Measurements from ENCODE around the gene MT3. TPM values are rescaled to one million over a fixed set of nuclear protein-coding genes. Genes with fewer than 3 reads are reported as not detected.
A peak's percentile ranks its signal among the peaks of the same experiment; 100 is the strongest.

MT3 gene
- total and polyA plus RNA-seq, 2 of the 13 experiments (the other 11 are each of a cell fraction or from before 2014, with no cell fraction given): not detected

DNA sequence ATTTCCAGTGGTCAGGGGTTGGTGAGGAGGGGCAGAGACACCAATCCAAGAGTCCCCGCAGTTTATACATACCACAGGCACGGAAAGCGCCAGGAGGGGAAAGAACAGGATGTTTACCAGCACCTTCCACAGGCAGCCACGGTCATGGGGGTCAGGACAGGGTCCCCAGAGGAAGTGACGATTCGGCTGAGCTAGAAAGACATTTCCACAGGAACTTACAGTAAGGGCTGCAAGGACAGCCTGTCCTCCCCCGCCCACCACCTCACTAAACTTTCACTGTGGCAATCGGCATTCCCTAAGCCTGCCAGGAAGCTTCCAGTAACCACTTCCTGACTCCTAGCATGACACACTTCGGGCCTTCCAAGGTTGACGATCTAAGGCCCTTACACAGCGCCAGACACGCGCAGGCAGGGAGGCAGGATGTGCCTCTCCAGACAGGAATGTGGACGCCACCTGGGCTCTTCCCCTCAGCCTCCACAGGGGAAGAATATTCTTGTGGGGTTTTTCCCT is 17.8 kb downstream of the MT3 start (continued):
- TF ChIP-seq, protein P1, sequence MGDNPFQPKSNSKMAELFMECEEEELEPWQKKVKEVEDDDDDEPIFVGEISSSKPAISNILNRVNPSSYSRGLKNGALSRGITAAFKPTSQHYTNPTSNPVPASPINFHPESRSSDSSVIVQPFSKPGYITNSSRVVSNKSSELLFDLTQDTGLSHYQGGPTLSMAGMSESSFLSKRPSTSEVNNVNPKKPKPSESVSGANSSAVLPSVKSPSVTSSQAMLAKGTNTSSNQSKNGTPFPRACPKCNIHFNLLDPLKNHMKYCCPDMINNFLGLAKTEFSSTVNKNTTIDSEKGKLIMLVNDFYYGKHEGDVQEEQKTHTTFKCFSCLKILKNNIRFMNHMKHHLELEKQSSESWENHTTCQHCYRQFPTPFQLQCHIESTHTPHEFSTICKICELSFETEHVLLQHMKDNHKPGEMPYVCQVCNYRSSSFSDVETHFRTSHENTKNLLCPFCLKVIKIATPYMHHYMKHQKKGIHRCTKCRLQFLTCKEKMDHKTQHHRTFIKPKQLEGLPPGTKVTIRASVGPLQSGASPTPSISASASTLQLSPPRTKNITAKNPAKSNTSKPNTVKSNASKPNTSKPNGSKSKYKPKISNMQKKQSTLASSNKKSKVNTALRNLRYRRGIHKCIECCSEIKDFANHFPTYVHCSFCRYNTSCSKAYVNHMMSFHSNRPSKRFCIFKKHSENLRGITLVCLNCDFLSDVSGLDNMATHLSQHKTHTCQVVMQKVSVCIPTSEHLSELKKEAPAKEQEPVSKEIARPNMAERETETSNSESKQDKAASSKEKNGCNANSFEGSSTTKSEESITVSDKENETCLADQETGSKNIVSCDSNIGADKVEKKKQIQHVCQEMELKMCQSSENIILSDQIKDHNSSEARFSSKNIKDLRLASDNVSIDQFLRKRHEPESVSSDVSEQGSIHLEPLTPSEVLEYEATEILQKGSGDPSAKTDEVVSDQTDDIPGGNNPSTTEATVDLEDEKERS (CRISPR knock-in tag; IDR thresholded peaks at IDR 0.05): 0 out of 2 replicates have a peak, but pooled peaks have one; percentile 60
- TF ChIP-seq, protein P2, sequence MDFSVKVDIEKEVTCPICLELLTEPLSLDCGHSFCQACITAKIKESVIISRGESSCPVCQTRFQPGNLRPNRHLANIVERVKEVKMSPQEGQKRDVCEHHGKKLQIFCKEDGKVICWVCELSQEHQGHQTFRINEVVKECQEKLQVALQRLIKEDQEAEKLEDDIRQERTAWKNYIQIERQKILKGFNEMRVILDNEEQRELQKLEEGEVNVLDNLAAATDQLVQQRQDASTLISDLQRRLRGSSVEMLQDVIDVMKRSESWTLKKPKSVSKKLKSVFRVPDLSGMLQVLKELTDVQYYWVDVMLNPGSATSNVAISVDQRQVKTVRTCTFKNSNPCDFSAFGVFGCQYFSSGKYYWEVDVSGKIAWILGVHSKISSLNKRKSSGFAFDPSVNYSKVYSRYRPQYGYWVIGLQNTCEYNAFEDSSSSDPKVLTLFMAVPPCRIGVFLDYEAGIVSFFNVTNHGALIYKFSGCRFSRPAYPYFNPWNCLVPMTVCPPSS (IDR thresholded peaks at IDR 0.05): no peak
- TF ChIP-seq SALL1 (CRISPR knock-in tag; IDR thresholded peaks at IDR 0.05) (peak; percentile 91; the same call in 1 of the 2 replicates), GFI1 (CRISPR knock-in tag; IDR thresholded peaks at IDR 0.05; ENCODE audit: borderline replicate concordance) (peak; percentile 20; the same call in 1 of the 2 replicates), POLR2A (IDR thresholded peaks at IDR 0.05; ENCODE audit: insufficient read depth in 1 of 2, low read depth in 2 of 2, low read length in 2 of 2) (peak; percentile 84; a peak in 3 of 4 replicates), GPN1 (CRISPR knock-in tag; IDR thresholded peaks at IDR 0.05; ENCODE audit: borderline replicate concordance) (no peak; the same call in 1 of the 2 replicates), ZNF629 (CRISPR knock-in tag; conservative IDR thresholded peaks at IDR 0.05) (no peak), MAFG (CRISPR knock-in tag; IDR thresholded peaks at IDR 0.05) (no peak), HOXA3 (CRISPR knock-in tag; IDR thresholded peaks at IDR 0.05) (peak; percentile 84; the same call in 1 of the 2 replicates), ZNF253 (CRISPR knock-in tag; IDR thresholded peaks at IDR 0.05; ENCODE audit: borderline replicate concordance) (peak; percentile 98; the same call in 1 of the 2 replicates)
- TF ChIP-seq, protein P3, sequence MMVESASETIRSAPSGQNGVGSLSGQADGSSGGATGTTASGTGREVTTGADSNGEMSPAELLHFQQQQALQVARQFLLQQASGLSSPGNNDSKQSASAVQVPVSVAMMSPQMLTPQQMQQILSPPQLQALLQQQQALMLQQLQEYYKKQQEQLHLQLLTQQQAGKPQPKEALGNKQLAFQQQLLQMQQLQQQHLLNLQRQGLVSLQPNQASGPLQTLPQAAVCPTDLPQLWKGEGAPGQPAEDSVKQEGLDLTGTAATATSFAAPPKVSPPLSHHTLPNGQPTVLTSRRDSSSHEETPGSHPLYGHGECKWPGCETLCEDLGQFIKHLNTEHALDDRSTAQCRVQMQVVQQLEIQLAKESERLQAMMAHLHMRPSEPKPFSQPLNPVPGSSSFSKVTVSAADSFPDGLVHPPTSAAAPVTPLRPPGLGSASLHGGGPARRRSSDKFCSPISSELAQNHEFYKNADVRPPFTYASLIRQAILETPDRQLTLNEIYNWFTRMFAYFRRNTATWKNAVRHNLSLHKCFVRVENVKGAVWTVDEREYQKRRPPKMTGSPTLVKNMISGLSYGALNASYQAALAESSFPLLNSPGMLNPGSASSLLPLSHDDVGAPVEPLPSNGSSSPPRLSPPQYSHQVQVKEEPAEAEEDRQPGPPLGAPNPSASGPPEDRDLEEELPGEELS (CRISPR knock-in tag; IDR thresholded peaks at IDR 0.05): peak; percentile 94
- TF ChIP-seq, protein P4, sequence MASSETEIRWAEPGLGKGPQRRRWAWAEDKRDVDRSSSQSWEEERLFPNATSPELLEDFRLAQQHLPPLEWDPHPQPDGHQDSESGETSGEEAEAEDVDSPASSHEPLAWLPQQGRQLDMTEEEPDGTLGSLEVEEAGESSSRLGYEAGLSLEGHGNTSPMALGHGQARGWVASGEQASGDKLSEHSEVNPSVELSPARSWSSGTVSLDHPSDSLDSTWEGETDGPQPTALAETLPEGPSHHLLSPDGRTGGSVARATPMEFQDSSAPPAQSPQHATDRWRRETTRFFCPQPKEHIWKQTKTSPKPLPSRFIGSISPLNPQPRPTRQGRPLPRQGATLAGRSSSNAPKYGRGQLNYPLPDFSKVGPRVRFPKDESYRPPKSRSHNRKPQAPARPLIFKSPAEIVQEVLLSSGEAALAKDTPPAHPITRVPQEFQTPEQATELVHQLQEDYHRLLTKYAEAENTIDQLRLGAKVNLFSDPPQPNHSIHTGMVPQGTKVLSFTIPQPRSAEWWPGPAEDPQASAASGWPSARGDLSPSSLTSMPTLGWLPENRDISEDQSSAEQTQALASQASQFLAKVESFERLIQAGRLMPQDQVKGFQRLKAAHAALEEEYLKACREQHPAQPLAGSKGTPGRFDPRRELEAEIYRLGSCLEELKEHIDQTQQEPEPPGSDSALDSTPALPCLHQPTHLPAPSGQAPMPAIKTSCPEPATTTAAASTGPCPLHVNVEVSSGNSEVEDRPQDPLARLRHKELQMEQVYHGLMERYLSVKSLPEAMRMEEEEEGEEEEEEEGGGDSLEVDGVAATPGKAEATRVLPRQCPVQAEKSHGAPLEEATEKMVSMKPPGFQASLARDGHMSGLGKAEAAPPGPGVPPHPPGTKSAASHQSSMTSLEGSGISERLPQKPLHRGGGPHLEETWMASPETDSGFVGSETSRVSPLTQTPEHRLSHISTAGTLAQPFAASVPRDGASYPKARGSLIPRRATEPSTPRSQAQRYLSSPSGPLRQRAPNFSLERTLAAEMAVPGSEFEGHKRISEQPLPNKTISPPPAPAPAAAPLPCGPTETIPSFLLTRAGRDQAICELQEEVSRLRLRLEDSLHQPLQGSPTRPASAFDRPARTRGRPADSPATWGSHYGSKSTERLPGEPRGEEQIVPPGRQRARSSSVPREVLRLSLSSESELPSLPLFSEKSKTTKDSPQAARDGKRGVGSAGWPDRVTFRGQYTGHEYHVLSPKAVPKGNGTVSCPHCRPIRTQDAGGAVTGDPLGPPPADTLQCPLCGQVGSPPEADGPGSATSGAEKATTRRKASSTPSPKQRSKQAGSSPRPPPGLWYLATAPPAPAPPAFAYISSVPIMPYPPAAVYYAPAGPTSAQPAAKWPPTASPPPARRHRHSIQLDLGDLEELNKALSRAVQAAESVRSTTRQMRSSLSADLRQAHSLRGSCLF (CRISPR knock-in tag; IDR thresholded peaks at IDR 0.05; ENCODE audit: borderline replicate concordance): no peak
- TF ChIP-seq, protein P5, sequence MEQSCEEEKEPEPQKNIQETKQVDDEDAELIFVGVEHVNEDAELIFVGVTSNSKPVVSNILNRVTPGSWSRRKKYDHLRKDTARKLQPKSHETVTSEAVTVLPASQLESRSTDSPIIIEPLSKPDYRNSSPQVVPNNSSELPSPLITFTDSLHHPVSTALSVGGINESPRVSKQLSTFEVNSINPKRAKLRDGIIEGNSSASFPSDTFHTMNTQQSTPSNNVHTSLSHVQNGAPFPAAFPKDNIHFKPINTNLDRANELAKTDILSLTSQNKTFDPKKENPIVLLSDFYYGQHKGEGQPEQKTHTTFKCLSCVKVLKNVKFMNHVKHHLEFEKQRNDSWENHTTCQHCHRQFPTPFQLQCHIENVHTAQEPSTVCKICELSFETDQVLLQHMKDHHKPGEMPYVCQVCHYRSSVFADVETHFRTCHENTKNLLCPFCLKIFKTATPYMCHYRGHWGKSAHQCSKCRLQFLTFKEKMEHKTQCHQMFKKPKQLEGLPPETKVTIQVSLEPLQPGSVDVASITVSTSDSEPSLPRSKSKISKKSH (CRISPR knock-in tag; IDR thresholded peaks at IDR 0.05; ENCODE audit: borderline replicate concordance): peak; percentile 87; the same call in 1 of the 2 replicates
- TF ChIP-seq, protein P6, sequence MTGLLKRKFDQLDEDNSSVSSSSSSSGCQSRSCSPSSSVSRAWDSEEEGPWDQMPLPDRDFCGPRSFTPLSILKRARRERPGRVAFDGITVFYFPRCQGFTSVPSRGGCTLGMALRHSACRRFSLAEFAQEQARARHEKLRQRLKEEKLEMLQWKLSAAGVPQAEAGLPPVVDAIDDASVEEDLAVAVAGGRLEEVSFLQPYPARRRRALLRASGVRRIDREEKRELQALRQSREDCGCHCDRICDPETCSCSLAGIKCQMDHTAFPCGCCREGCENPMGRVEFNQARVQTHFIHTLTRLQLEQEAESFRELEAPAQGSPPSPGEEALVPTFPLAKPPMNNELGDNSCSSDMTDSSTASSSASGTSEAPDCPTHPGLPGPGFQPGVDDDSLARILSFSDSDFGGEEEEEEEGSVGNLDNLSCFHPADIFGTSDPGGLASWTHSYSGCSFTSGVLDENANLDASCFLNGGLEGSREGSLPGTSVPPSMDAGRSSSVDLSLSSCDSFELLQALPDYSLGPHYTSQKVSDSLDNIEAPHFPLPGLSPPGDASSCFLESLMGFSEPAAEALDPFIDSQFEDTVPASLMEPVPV (CRISPR knock-in tag; IDR thresholded peaks at IDR 0.05): no peak

Measured in HepG2 (cell line).